Measurements from ENCODE around the gene C22orf31.

The C22orf31 gene

GRCh38 chr22:29074276-29074772 is 12.7 kb upstream of the C22orf31 start:
- DNase-seq (ENCODE audit: low spot score), result no peak
- peak overlapping the region; percentile 95 for H3K4me3 ChIP-seq
- peak overlapping the region; percentile 33 to 68 for H3K27ac ChIP-seq
- TF ChIP-seq CTCF (IDR thresholded peaks at IDR 0.05), result no peak

- DNase-seq (ENCODE audit: low spot score), result no peak
- H3K4me3 ChIP-seq, result peak overlapping the region; percentile 95
- peak overlapping the region; percentile 33 to 68 for H3K27ac ChIP-seq
- TF ChIP-seq CTCF (IDR thresholded peaks at IDR 0.05), result no peak
These were observed 12.1 kb upstream of the C22orf31 start for GRCh38 chr22:29073618-29074275.

GRCh38 chr22:29072979-29073617 is 11.5 kb upstream of the C22orf31 start, which contains the start of gene KREMEN1:
Gene KREMEN1, plus strand, starts transcription at chr22:29073035. Its CDS starts 96 bp downstream, at chr22:29073131.
- Histone ChIP-seq H3K27ac (peak within 1 kb of the TSS; percentile 33 to 68), H3K4me3 (peak within 1 kb of the TSS; percentile 95)
- TF ChIP-seq CTCF (IDR thresholded peaks at IDR 0.05), result no peak
- no peak for DNase-seq (ENCODE audit: low spot score)

GRCh38 chr22:29072193-29072978 is 10.8 kb upstream of the C22orf31 start:
- TF ChIP-seq CTCF (IDR thresholded peaks at IDR 0.05), result no peak
- peak overlapping the region; percentile 95 for H3K4me3 ChIP-seq
- H3K27ac ChIP-seq, result peak overlapping the region in 1 of 2 donors; percentile 68
- peak; percentile 83 for DNase-seq (ENCODE audit: low spot score)

GRCh38 chr22:29071261-29072045 is 9.8 kb upstream of the C22orf31 start:
- TF ChIP-seq CTCF (IDR thresholded peaks at IDR 0.05), result no peak
- Histone ChIP-seq H3K4me3 (peak overlapping the region; percentile 95), H3K27ac (no peak overlapping the region)
- DNase-seq (ENCODE audit: low spot score), result no peak

GRCh38 chr22:29070490-29070889 is 8.9 kb upstream of the C22orf31 start:
- no peak overlapping the region for H3K27ac ChIP-seq
- H3K4me3 ChIP-seq, result no peak overlapping the region
- DNase-seq (ENCODE audit: low spot score), result no peak
- TF ChIP-seq CTCF (IDR thresholded peaks at IDR 0.05), result no peak

Data from coronary artery (tissue), 2 donors.